ENCODE data around the gene ZC2HC1B.

Gene ZC2HC1B

DNA sequence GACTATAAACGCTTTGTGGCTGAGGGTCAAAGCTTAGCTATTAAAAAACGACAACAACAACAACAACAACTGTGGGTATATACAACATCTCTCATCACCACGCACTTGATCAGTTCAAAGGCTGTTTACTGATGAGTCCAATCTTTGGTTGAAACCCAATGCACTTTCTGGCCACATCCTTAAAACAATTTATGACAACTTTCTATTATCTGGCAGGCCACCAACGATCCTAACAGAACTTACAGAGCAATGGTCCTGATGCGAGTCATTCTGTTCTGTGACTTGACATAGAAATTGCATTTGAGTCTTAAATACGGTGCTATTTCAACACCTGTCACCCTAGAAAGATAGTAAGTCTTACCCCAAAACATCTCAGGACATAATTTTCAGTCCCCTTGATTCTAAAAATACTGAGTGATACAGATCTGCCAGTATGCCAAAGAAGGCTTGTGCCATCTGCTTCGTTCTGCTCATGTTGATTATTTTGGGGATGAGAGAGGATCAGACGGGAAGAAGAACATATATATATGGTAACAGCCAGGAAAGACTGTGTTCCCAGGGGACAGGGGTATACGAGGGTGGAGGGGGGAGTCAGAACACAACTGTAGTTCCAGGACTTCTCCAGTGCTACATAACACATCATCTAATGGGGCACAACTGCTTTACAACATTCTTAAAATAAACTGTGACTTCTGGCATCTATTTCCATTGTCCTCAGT is 87.9 kb downstream of the ZC2HC1B start:
- no peaks in the 10 kb centered on the region for H3K9me3 ChIP-seq (ENCODE audit: control insufficient read depth in 1 of 2, low read length in 2 of 2)
- H3K27ac ChIP-seq (ENCODE audit: low read length), result no peak overlapping the region
- no peak overlapping the region for H3K4me3 ChIP-seq (ENCODE audit: low read depth in 1 of 2, low read length in 2 of 2)
- peaks cover 4 to 19% of the 10 kb centered on the region in 2 donors for H3K36me3 ChIP-seq (ENCODE audit: control insufficient read depth in 1 of 2, insufficient read depth in 2 of 2, low read length in 2 of 2)
- H3K4me1 ChIP-seq (ENCODE audit: control insufficient read depth in 1 of 2, insufficient read depth in 2 of 2, low read length in 2 of 2), result no peaks in the 10 kb centered on the region
- H3K27me3 ChIP-seq (ENCODE audit: low read depth, low read length), result no peaks in the 10 kb centered on the region

DNA sequence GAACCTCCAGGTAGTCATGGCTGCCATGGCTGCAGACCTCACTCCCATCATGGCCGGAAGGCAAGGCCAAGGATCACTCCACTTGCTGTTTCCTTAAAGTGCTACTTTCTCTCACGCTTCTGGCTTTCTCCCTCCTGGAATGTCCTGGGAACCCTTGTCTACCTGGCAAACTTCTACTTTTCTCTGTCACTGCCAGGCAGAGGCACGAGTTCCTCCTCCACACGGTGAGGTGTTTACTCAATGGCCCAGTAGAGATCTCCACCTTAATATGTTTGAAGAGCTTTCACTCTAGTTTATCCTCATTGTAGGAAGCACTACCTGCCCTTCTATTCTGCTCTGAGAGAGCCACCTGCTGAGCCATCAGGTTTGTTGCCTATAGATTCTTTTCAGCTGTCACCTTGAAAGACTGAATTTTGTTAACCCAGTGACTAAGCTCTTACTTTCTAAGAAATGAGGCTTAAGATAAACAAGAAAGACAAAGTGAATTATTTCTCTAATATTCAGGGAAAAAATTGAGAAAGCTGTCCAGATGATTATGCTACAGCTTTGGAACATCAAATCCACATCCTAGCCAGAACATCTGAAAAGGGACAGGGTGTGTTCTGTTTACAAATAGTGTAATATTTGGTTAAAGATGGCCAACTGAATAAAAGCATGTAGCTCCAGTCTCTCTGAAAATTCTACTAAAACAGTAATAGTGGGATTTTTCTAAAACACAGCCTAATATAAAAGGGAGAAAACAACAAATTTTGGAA is 88.8 kb downstream of the ZC2HC1B start:
- H3K4me1 ChIP-seq (ENCODE audit: control insufficient read depth in 1 of 2, insufficient read depth in 2 of 2, low read length in 2 of 2), result no peaks in the 10 kb centered on the region
- peaks cover 4 to 9% of the 10 kb centered on the region in 2 donors for H3K36me3 ChIP-seq (ENCODE audit: control insufficient read depth in 1 of 2, insufficient read depth in 2 of 2, low read length in 2 of 2)
- no peak overlapping the region for H3K27ac ChIP-seq (ENCODE audit: low read length)
- H3K4me3 ChIP-seq (ENCODE audit: low read depth in 1 of 2, low read length in 2 of 2), result no peak overlapping the region
- no peaks in the 10 kb centered on the region for H3K9me3 ChIP-seq (ENCODE audit: control insufficient read depth in 1 of 2, low read length in 2 of 2)
- H3K27me3 ChIP-seq (ENCODE audit: low read depth, low read length), result no peaks in the 10 kb centered on the region

DNA sequence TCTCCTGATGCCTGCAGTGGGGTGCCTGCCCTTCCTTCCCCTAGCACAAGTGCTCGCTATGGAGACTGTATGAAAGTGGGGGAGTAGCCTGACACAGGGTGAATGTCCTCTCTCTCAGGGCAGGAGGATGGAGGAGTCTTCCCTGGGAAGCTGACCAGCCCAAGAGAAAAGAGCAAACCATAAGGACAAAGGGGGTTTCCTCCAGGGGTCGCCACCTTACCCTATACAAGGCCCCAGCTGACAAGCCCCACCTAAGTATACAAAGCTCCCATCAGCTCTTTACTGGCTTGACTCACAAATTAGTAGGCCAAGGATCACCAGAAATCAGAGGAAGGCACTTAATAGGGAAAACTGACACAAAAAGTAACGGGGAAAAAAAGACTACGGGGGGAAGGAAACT is 89.6 kb downstream of the ZC2HC1B start:
- Histone ChIP-seq H3K9me3 (ENCODE audit: control insufficient read depth in 1 of 2, low read length in 2 of 2) (no peaks in the 10 kb centered on the region), H3K36me3 (ENCODE audit: control insufficient read depth in 1 of 2, insufficient read depth in 2 of 2, low read length in 2 of 2) (peaks cover 3 to 4% of the 10 kb centered on the region in 2 donors), H3K27ac (ENCODE audit: low read length) (no peak overlapping the region), H3K4me3 (ENCODE audit: low read depth in 1 of 2, low read length in 2 of 2) (no peak overlapping the region), H3K4me1 (ENCODE audit: control insufficient read depth in 1 of 2, insufficient read depth in 2 of 2, low read length in 2 of 2) (no peaks in the 10 kb centered on the region), H3K27me3 (ENCODE audit: low read depth, low read length) (no peaks in the 10 kb centered on the region)

DNA sequence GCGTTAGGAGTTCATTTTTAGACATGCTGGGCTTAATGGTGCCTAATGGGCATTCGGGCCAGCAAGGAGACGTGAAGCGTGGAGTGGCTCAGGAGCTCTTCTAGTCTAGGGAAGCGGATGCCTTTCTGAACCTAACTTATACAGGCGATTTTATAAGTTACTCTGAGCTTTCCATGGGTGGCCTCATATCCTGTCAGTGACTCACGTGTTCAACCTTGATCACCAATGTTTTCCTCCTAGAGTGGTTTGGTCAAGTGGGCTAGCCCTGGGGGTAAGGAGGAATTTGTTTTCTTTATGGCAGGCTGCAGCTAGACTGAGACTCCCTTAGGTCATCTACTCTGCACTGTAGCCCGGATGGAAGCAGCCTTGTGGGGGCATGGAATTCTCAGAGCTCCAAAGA is 91.7 kb downstream of the ZC2HC1B start:
- Histone ChIP-seq H3K4me3 (ENCODE audit: low read depth in 1 of 2, low read length in 2 of 2) (no peak overlapping the region), H3K27ac (ENCODE audit: low read length) (no peak overlapping the region), H3K27me3 (ENCODE audit: low read depth, low read length) (no peaks in the 10 kb centered on the region), H3K4me1 (ENCODE audit: control insufficient read depth in 1 of 2, insufficient read depth in 2 of 2, low read length in 2 of 2) (peaks cover 0 to 6% of the 10 kb centered on the region in 2 donors), H3K9me3 (ENCODE audit: control insufficient read depth in 1 of 2, low read length in 2 of 2) (no peaks in the 10 kb centered on the region), H3K36me3 (ENCODE audit: control insufficient read depth in 1 of 2, insufficient read depth in 2 of 2, low read length in 2 of 2) (peaks cover 0 to 2% of the 10 kb centered on the region in 2 donors)

DNA sequence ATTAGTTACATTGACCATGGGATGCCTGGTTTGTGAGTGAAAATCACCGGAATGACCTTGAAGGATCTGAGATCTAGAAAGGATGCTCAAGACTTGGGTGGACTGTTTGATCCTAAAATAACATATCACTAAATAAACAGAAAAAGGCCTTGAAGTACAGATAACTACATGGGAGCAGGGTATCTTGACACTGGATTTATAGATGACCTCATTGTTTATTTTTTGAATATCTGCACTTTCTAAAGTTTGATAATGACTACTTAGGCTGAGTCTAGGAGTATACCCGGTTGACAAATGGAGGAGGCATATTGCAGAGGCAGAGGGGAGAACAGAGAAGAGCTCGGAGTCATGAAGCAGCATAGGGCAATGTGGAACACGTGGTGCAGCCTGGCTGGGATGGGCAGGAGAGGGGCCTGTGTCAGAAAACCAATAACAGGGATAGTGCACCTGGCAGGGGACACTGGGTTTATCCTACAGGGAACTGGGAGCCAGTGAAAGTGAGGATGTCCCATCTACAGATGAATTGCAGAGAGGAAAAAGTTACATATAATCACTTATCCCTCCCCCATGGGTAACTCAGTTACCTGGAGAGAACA is 93.5 kb downstream of the ZC2HC1B start:
- Histone ChIP-seq H3K4me3 (ENCODE audit: low read depth in 1 of 2, low read length in 2 of 2) (no peak overlapping the region), H3K36me3 (ENCODE audit: control insufficient read depth in 1 of 2, insufficient read depth in 2 of 2, low read length in 2 of 2) (no peaks in the 10 kb centered on the region), H3K9me3 (ENCODE audit: control insufficient read depth in 1 of 2, low read length in 2 of 2) (no peaks in the 10 kb centered on the region), H3K27me3 (ENCODE audit: low read depth, low read length) (no peaks in the 10 kb centered on the region), H3K27ac (ENCODE audit: low read length) (no peak overlapping the region), H3K4me1 (ENCODE audit: control insufficient read depth in 1 of 2, insufficient read depth in 2 of 2, low read length in 2 of 2) (peaks cover 0 to 6% of the 10 kb centered on the region in 2 donors)

DNA sequence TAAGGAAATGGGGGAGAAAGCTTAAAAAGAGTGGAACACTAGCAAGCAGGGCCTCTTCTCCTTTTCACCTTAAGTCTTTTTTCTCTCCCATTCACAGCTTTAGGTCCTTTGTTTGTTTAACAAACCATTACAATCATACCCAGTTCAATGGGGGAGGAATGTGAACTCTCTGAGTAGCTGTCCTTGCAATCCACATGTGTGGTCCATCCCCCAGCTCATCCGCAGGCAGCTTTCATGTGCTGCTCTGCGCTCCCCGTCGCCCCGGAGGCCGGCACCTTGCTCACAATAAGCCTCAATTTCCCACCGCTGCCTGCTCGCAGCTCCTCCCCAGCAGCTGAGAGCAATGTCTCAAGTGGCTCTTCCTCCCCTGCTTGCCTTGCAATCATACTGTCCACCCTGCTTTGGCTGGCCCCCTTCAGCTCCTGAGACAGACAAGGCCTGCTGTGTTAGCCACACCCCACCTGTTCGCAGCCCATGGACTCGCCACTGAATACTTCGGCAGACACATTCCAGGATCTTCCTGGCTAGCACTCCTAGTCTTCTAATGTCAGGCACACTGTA is 94.6 kb downstream of the ZC2HC1B start:
- Histone ChIP-seq H3K36me3 (ENCODE audit: control insufficient read depth in 1 of 2, insufficient read depth in 2 of 2, low read length in 2 of 2) (peaks cover 0 to under 1% of the 10 kb centered on the region in 2 donors), H3K9me3 (ENCODE audit: control insufficient read depth in 1 of 2, low read length in 2 of 2) (no peaks in the 10 kb centered on the region), H3K4me1 (ENCODE audit: control insufficient read depth in 1 of 2, insufficient read depth in 2 of 2, low read length in 2 of 2) (peaks cover 0 to 6% of the 10 kb centered on the region in 2 donors), H3K27me3 (ENCODE audit: low read depth, low read length) (no peaks in the 10 kb centered on the region), H3K27ac (ENCODE audit: low read length) (no peak overlapping the region), H3K4me3 (ENCODE audit: low read depth in 1 of 2, low read length in 2 of 2) (no peak overlapping the region)

DNA sequence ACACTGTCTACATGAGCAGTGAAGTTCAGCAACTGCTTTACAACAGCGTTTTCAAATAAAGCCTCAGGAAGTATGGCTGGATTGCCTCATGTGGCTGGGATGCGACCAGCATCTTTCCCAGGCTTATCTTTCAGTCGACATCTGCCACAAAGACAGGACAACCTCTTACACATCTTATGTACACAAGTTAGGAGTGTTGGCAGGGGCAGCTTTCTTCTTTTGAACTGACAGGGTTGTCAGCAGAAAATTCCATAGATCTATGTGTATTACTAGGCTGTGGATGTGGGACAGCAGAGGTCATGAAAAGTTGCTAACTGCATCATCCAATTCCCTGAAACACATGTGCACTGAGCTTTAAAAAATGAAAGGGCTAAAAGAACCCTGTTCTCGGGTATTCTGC is 95.7 kb downstream of the ZC2HC1B start:
- H3K27me3 ChIP-seq (ENCODE audit: low read depth, low read length), result no peaks in the 10 kb centered on the region
- peaks cover 0 to 7% of the 10 kb centered on the region in 2 donors for H3K36me3 ChIP-seq (ENCODE audit: control insufficient read depth in 1 of 2, insufficient read depth in 2 of 2, low read length in 2 of 2)
- no peak overlapping the region for H3K27ac ChIP-seq (ENCODE audit: low read length)
- H3K4me1 ChIP-seq (ENCODE audit: control insufficient read depth in 1 of 2, insufficient read depth in 2 of 2, low read length in 2 of 2), result peaks cover 0 to 6% of the 10 kb centered on the region in 2 donors
- no peak overlapping the region for H3K4me3 ChIP-seq (ENCODE audit: low read depth in 1 of 2, low read length in 2 of 2)
- no peaks in the 10 kb centered on the region for H3K9me3 ChIP-seq (ENCODE audit: control insufficient read depth in 1 of 2, low read length in 2 of 2)

DNA sequence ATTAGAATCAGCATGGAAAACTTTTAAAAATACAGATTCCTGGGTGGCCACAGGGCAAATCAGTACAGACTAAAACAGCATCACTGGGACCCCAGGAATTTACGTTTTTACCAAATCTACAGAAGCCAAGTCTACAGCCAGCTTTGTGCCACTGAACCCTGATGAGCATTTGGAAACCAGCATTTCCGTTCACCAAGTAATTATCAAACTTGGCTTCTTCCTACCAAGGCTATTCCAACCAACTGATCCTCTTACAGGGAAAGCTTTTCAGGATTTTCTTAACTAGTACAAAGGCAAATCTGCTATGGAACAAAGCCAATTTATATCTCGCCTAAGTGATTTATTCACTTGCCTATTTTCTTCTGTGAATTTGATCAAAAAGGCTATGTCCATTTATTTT is 96.8 kb downstream of the ZC2HC1B start:
- Histone ChIP-seq H3K4me3 (ENCODE audit: low read depth in 1 of 2, low read length in 2 of 2) (no peak overlapping the region), H3K4me1 (ENCODE audit: control insufficient read depth in 1 of 2, insufficient read depth in 2 of 2, low read length in 2 of 2) (peaks cover 0 to 6% of the 10 kb centered on the region in 2 donors), H3K27me3 (ENCODE audit: low read depth, low read length) (no peaks in the 10 kb centered on the region), H3K9me3 (ENCODE audit: control insufficient read depth in 1 of 2, low read length in 2 of 2) (no peaks in the 10 kb centered on the region), H3K27ac (ENCODE audit: low read length) (no peak overlapping the region), H3K36me3 (ENCODE audit: control insufficient read depth in 1 of 2, insufficient read depth in 2 of 2, low read length in 2 of 2) (peaks cover 0 to 10% of the 10 kb centered on the region in 2 donors)

DNA sequence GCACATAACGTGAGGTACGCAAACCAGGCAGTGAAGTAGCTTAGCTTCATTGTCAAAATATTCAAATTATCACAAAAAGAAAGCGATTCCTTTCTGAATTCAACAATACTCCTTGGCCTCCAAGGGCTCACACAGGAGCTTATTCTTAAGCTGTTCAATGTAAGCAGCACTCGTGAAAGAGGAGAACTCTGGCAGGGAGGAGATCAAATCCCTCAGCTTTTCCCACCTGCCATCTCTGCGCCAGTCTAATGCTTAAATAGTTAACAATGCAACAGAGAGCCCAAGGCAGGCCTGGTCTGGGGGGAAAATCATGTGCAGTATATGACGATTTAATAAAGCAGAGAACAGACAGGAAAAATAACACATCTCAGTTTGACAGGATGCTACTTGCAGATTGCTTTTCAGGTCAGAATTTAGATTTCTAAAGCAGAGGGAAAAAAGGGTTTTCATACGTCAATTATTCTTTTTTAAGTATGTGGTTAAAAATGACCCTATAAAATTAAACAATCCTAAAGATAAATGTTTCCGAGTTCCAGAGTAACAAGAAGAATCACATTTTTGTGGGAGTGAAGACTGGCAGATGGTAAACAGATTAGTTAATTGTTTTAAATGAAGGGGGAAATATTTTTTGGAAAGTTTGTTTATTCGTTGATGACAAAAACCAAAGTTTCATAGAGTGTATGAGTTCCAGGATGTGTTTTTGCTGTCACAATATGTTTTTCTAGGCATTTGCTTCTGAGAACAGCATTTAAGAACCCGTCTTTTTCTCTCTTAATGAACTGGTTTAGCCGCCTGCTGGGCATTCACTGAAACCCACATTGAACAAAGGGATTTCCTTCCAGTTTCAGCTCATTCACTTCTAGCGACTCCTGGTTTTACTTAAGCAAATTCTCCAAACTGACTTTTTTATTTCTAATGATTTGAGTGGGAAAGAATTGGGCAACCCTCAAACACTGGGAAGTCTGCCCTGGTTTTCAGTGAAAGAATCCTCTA is 97.9 kb downstream of the ZC2HC1B start:
- H3K36me3 ChIP-seq (ENCODE audit: control insufficient read depth in 1 of 2, insufficient read depth in 2 of 2, low read length in 2 of 2), result peaks cover 0 to 10% of the 10 kb centered on the region in 2 donors
- H3K4me3 ChIP-seq (ENCODE audit: low read depth in 1 of 2, low read length in 2 of 2), result no peak overlapping the region
- H3K4me1 ChIP-seq (ENCODE audit: control insufficient read depth in 1 of 2, insufficient read depth in 2 of 2, low read length in 2 of 2), result peaks cover 0 to 6% of the 10 kb centered on the region in 2 donors
- H3K27ac ChIP-seq (ENCODE audit: low read length), result no peak overlapping the region
- no peaks in the 10 kb centered on the region for H3K27me3 ChIP-seq (ENCODE audit: low read depth, low read length)
- no peaks in the 10 kb centered on the region for H3K9me3 ChIP-seq (ENCODE audit: control insufficient read depth in 1 of 2, low read length in 2 of 2)

DNA sequence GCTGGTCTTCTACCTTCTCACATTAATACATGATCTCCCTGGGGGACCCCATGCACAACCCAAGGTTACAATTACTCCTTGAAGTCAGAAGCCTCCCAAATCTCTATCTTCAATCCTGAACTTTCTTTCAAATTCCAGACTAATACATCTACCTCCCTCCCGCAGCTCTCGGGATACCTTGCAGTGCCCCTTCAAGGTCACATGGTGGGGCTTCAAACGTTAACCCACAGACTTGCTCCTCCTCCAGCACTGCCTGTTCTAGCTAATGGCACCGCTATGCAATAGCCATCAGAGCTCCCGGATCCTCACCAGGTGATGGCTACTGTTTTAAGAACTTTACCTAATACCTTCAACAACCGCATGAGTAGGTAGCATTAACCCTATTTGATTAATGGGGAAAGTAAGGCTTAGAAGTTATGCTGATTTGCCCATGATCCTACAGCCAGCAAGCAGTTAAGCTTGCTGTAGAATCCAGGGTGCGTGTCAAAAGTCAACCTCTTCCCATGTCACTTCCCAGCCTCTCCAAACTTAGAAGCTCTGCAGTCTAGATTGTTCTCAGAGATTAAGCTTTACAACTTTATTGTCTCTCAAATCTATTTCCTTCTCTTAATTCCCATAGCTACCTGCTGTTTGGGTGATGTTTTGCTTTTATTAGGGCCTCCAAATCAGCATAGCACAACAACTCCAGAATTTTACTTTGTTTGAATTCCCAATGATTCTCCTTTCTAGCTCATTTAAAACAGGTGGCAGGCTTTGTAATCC is 99.1 kb downstream of the ZC2HC1B start:
- Histone ChIP-seq H3K4me1 (ENCODE audit: control insufficient read depth in 1 of 2, insufficient read depth in 2 of 2, low read length in 2 of 2) (peaks cover 0 to 6% of the 10 kb centered on the region in 2 donors), H3K9me3 (ENCODE audit: control insufficient read depth in 1 of 2, low read length in 2 of 2) (no peaks in the 10 kb centered on the region), H3K4me3 (ENCODE audit: low read depth in 1 of 2, low read length in 2 of 2) (no peak overlapping the region), H3K36me3 (ENCODE audit: control insufficient read depth in 1 of 2, insufficient read depth in 2 of 2, low read length in 2 of 2) (peaks cover 0 to 10% of the 10 kb centered on the region in 2 donors), H3K27me3 (ENCODE audit: low read depth, low read length) (no peaks in the 10 kb centered on the region), H3K27ac (ENCODE audit: low read length) (no peak overlapping the region)
